HepG2 (cell line): ENCODE results near the gene IFI30. TPM values are rescaled to one million over a fixed set of nuclear protein-coding genes. Genes with fewer than 3 reads are reported as not detected.

Experiments used
- ARID2 ChIP-seq: sonication (generic); formaldehyde crosslinking; IDR thresholded peaks from 2 replicates; pipeline ENCODE4 v1.8.1; 2022; ENCODE audit warnings: mild to moderate bottlenecking, missing genetic modification reagents, borderline replicate concordance
- ATF7 ChIP-seq, 2 experiments: fragments of 450-650 bp in 1 of 2; sonication (generic) in 1 of 2; formaldehyde crosslinking in 1 of 2; IDR thresholded peaks; 2 replicates each; pipeline versions ENCODE4 v1.4.0 to v1.6.1; 2016 to 2020; ENCODE audit warnings: antibody characterized with exemption in 1 of 2, mild to moderate bottlenecking in 1 of 2, missing genetic modification reagents in 1 of 2
- KDM4B ChIP-seq: sonication (generic); formaldehyde crosslinking; IDR thresholded peaks from 2 replicates; pipeline ENCODE4 v1.4.0; 2020; ENCODE audit warnings: missing genetic modification reagents
- NR2F6 ChIP-seq, 2 experiments: IDR thresholded peaks; 2 replicates each; pipeline ENCODE4 v1.6.1; 2016; ENCODE audit warnings: antibody characterized with exemption in 1 of 2, mild to moderate bottlenecking in 1 of 2
- YEATS4 ChIP-seq: sonication (generic); formaldehyde crosslinking; IDR thresholded peaks from 2 replicates; pipeline ENCODE4 v1.4.0; 2020; ENCODE audit warnings: missing genetic modification reagents, borderline replicate concordance
- ZBTB7B ChIP-seq: sonication (generic); formaldehyde crosslinking; IDR thresholded peaks from 2 replicates; pipeline ENCODE4 v1.4.0; 2020; ENCODE audit warnings: missing genetic modification reagents
- ZBTB8A ChIP-seq: sonication (generic); formaldehyde crosslinking; IDR thresholded peaks from 2 replicates; pipeline ENCODE4 v1.4.0; 2020; ENCODE audit warnings: mild to moderate bottlenecking, low read depth, missing genetic modification reagents, borderline replicate concordance
- ZNF235 ChIP-seq: sonication (generic); formaldehyde crosslinking; IDR thresholded peaks from 2 replicates; pipeline ENCODE4 v1.8.1; 2023; ENCODE audit warnings: mild to moderate bottlenecking, missing genetic modification reagents, borderline replicate concordance
- ZNF256 ChIP-seq: sonication (generic); formaldehyde crosslinking; conservative IDR thresholded peaks from 2 replicates; pipeline ENCODE4 v1.4.0; 2020; ENCODE audit warnings: missing genetic modification reagents
- ZSCAN30 ChIP-seq: sonication (generic); formaldehyde crosslinking; IDR thresholded peaks from 2 replicates; pipeline ENCODE4 v1.5.0; 2020; ENCODE audit warnings: mild to moderate bottlenecking, missing genetic modification reagents
- polyA plus RNA-seq, 8 experiments: library from polyadenylated mRNA; depleted of rRNA in 3 of 8; stranded (reverse) in 7 of 8; unstranded in 1 of 8; fragments of >200 nt; fragmentation: Illumina TruSeq in 4 of 8; extraction: Trizol in 4 of 8; gene quantifications; 2 replicates each; pipeline versions ENCODE4 v1.2.1 to v1.2.3, GENCODE V29; 2011 to 2016; ENCODE audit warnings: low read depth in 4 of 8, missing spikeins in 1 of 8, mixed read lengths in 1 of 8; ENCODE audit not compliant: insufficient read depth in 1 of 8
- total RNA-seq, 5 experiments: library from RNA; depleted of rRNA; stranded (reverse); fragments of >200 nt; fragmentation: Illumina TruSeq; extraction: Trizol; gene quantifications; 2 replicates each; pipeline ENCODE4 v1.2.3, GENCODE V29; 2016; ENCODE audit warnings: low read depth in 1 of 5
- TF ChIP-seq, protein P1 (sequence below): IDR thresholded peaks from 2 replicates; pipeline ENCODE4 v1.4.0; 2020; ENCODE audit warnings: mild to moderate bottlenecking, missing genetic modification reagents
- TF ChIP-seq, protein P2 (sequence below): sonication (generic); formaldehyde crosslinking; IDR thresholded peaks from 2 replicates; pipeline ENCODE4 v1.8.1; 2023; ENCODE audit warnings: missing genetic modification reagents, mild to moderate bottlenecking, borderline replicate concordance
- TF ChIP-seq, protein P3 (sequence below): sonication (generic); formaldehyde crosslinking; IDR thresholded peaks from 2 replicates; pipeline ENCODE4 v1.5.1; 2020; ENCODE audit warnings: mild to moderate bottlenecking, missing genetic modification reagents, moderate library complexity
- TF ChIP-seq, protein P4 (sequence below): sonication (generic); formaldehyde crosslinking; IDR thresholded peaks from 2 replicates; pipeline ENCODE4 v1.4.0; 2020; ENCODE audit warnings: low read depth, mild to moderate bottlenecking, missing genetic modification reagents
- TF ChIP-seq, protein P5 (sequence below), 2 experiments: IDR thresholded peaks; 2 replicates each; pipeline ENCODE4 v1.6.1; 2011 to 2012; ENCODE audit warnings: low read length in 2 of 2, borderline replicate concordance in 1 of 2, low read depth in 1 of 2, mild to moderate bottlenecking in 1 of 2, moderate library complexity in 1 of 2

Gene IFI30
- total and polyA plus RNA-seq, 2 of the 13 experiments (the other 11 are each of a cell fraction or from before 2014, with no cell fraction given) = 25.0 to 79.4 TPM

DNA sequence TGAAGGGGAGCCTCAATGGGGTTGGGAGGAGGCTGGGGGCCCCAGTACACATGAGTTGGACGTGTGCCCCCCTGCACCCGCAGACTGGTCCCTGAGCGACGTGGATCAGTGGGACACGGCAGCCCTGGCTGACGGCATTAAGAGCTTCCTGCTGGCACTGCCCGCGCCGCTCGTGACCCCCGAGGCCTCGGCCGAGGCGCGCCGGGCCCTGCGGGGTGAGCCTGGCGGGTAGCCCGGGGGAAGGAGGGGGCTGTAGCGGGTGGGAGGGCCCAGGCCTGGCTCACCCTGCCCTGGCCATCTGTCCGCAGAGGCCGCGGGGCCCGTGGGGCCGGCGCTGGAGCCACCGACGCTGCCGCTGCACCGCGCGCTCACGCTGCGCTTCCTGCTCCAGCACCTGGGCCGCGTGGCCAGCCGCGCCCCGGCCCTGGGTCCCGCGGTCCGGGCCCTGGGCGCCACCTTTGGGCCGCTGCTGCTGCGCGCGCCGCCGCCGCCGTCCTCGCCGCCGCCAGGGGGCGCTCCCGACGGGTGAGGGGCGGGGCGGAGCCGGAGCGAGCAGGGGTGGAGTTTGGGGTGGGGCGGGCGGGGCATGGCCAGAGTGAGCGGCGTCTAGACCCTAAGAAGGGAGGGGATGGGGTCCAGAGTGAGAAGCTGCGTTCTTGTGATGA is 12.5 kb upstream of the IFI30 start (continued):
- TF ChIP-seq, protein P1, sequence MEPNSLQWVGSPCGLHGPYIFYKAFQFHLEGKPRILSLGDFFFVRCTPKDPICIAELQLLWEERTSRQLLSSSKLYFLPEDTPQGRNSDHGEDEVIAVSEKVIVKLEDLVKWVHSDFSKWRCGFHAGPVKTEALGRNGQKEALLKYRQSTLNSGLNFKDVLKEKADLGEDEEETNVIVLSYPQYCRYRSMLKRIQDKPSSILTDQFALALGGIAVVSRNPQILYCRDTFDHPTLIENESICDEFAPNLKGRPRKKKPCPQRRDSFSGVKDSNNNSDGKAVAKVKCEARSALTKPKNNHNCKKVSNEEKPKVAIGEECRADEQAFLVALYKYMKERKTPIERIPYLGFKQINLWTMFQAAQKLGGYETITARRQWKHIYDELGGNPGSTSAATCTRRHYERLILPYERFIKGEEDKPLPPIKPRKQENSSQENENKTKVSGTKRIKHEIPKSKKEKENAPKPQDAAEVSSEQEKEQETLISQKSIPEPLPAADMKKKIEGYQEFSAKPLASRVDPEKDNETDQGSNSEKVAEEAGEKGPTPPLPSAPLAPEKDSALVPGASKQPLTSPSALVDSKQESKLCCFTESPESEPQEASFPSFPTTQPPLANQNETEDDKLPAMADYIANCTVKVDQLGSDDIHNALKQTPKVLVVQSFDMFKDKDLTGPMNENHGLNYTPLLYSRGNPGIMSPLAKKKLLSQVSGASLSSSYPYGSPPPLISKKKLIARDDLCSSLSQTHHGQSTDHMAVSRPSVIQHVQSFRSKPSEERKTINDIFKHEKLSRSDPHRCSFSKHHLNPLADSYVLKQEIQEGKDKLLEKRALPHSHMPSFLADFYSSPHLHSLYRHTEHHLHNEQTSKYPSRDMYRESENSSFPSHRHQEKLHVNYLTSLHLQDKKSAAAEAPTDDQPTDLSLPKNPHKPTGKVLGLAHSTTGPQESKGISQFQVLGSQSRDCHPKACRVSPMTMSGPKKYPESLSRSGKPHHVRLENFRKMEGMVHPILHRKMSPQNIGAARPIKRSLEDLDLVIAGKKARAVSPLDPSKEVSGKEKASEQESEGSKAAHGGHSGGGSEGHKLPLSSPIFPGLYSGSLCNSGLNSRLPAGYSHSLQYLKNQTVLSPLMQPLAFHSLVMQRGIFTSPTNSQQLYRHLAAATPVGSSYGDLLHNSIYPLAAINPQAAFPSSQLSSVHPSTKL (CRISPR knock-in tag) = no peak
- TF ChIP-seq ZNF256 (CRISPR knock-in tag) (no peak), ZBTB7B (CRISPR knock-in tag) (no peak), ARID2 (CRISPR knock-in tag) (no peak), YEATS4 (CRISPR knock-in tag) (no peak), NR2F6 (IDR thresholded peaks at IDR 0.05) (no peak), NR2F6 (CRISPR knock-in tag; IDR thresholded peaks at IDR 0.05) (no peak), ZBTB8A (no peak), ZNF235 (no peak), KDM4B (no peak), ZSCAN30 (CRISPR knock-in tag) (no peak), ATF7 (IDR thresholded peaks at IDR 0.05) (no peak), ATF7 (CRISPR knock-in tag; IDR thresholded peaks at IDR 0.05) (no peak)
- TF ChIP-seq, protein P2, sequence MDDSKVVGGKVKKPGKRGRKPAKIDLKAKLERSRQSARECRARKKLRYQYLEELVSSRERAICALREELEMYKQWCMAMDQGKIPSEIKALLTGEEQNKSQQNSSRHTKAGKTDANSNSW (CRISPR knock-in tag) = no peak
- TF ChIP-seq, protein P3, sequence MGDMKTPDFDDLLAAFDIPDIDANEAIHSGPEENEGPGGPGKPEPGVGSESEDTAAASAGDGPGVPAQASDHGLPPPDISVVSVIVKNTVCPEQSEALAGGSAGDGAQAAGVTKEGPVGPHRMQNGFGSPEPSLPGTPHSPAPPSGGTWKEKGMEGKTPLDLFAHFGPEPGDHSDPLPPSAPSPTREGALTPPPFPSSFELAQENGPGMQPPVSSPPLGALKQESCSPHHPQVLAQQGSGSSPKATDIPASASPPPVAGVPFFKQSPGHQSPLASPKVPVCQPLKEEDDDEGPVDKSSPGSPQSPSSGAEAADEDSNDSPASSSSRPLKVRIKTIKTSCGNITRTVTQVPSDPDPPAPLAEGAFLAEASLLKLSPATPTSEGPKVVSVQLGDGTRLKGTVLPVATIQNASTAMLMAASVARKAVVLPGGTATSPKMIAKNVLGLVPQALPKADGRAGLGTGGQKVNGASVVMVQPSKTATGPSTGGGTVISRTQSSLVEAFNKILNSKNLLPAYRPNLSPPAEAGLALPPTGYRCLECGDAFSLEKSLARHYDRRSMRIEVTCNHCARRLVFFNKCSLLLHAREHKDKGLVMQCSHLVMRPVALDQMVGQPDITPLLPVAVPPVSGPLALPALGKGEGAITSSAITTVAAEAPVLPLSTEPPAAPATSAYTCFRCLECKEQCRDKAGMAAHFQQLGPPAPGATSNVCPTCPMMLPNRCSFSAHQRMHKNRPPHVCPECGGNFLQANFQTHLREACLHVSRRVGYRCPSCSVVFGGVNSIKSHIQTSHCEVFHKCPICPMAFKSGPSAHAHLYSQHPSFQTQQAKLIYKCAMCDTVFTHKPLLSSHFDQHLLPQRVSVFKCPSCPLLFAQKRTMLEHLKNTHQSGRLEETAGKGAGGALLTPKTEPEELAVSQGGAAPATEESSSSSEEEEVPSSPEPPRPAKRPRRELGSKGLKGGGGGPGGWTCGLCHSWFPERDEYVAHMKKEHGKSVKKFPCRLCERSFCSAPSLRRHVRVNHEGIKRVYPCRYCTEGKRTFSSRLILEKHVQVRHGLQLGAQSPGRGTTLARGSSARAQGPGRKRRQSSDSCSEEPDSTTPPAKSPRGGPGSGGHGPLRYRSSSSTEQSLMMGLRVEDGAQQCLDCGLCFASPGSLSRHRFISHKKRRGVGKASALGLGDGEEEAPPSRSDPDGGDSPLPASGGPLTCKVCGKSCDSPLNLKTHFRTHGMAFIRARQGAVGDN = 0 out of 2 replicates have a peak, but pooled peaks have one; percentile 37
- TF ChIP-seq, protein P4, sequence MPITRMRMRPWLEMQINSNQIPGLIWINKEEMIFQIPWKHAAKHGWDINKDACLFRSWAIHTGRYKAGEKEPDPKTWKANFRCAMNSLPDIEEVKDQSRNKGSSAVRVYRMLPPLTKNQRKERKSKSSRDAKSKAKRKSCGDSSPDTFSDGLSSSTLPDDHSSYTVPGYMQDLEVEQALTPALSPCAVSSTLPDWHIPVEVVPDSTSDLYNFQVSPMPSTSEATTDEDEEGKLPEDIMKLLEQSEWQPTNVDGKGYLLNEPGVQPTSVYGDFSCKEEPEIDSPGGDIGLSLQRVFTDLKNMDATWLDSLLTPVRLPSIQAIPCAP (CRISPR knock-in tag) = no peak
- TF ChIP-seq, protein P5, sequence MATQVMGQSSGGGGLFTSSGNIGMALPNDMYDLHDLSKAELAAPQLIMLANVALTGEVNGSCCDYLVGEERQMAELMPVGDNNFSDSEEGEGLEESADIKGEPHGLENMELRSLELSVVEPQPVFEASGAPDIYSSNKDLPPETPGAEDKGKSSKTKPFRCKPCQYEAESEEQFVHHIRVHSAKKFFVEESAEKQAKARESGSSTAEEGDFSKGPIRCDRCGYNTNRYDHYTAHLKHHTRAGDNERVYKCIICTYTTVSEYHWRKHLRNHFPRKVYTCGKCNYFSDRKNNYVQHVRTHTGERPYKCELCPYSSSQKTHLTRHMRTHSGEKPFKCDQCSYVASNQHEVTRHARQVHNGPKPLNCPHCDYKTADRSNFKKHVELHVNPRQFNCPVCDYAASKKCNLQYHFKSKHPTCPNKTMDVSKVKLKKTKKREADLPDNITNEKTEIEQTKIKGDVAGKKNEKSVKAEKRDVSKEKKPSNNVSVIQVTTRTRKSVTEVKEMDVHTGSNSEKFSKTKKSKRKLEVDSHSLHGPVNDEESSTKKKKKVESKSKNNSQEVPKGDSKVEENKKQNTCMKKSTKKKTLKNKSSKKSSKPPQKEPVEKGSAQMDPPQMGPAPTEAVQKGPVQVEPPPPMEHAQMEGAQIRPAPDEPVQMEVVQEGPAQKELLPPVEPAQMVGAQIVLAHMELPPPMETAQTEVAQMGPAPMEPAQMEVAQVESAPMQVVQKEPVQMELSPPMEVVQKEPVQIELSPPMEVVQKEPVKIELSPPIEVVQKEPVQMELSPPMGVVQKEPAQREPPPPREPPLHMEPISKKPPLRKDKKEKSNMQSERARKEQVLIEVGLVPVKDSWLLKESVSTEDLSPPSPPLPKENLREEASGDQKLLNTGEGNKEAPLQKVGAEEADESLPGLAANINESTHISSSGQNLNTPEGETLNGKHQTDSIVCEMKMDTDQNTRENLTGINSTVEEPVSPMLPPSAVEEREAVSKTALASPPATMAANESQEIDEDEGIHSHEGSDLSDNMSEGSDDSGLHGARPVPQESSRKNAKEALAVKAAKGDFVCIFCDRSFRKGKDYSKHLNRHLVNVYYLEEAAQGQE (IDR thresholded peaks at IDR 0.05; ENCODE audit: borderline replicate concordance in 1 of 2, low read depth in 1 of 2, low read length in 2 of 2) = no peak
